Keratinocyte (primary cell): Measurements from ENCODE around the gene GRIN3A. TPM values are rescaled to one million over a fixed set of nuclear protein-coding genes. Genes with fewer than 3 reads are reported as not detected.

ENCODE experiments used
- DNase-seq: peaks from one replicate; pipeline ENCODE4 v3.0.0-alpha.2; 2011; ENCODE audit warnings: low read depth, missing footprints, low spot score
- FAIRE-seq: peaks from 2 replicates; lab custom pipeline; 2011; peaks lifted over from hg19 to GRCh38; lab: Jason Lieb, UNC
- H2AFZ ChIP-seq: 2 replicates; pipeline ENCODE4 v1.6.0; 2012; ENCODE audit warnings: low read length, control low read depth, inconsistent platforms; ENCODE audit not compliant: control insufficient read depth
- H3K27ac ChIP-seq: 2 replicates; pipeline ENCODE4 v1.5.1; 2011; ENCODE audit warnings: low read length; ENCODE audit not compliant: control insufficient read depth, insufficient read depth
- H3K27me3 ChIP-seq: 3 replicates; pipeline ENCODE4 v1.6.0; 2011; ENCODE audit warnings: low read length; ENCODE audit not compliant: control insufficient read depth, insufficient read depth; ENCODE audit errors: extremely low read depth
- H3K36me3 ChIP-seq, 2 experiments: 2 replicates in 1 of 2; 3 replicates in 1 of 2; pipeline ENCODE4 v1.5.1; 2011; ENCODE audit warnings: low read length in 2 of 2, mild to moderate bottlenecking in 1 of 2; ENCODE audit not compliant: control insufficient read depth in 2 of 2, insufficient read depth in 2 of 2; ENCODE audit errors: extremely low read depth in 1 of 2
- H3K4me1 ChIP-seq: 3 replicates; pipeline ENCODE4 v1.5.1; 2011; ENCODE audit warnings: low read length; ENCODE audit not compliant: control insufficient read depth, insufficient read depth; ENCODE audit errors: extremely low read depth
- H3K4me2 ChIP-seq: 3 replicates; pipeline ENCODE4 v1.6.0; 2011; ENCODE audit warnings: low read depth, low read length; ENCODE audit not compliant: control insufficient read depth, insufficient read depth; ENCODE audit errors: extremely low read depth
- H3K4me3 ChIP-seq, 3 experiments: fragments of 200-600 bp in 1 of 3; sonication (generic) in 1 of 3; 2 replicates in 2 of 3; 3 replicates in 1 of 3; pipeline ENCODE4 v1.5.1; 2011 to 2016; ENCODE audit warnings: low read length in 3 of 3, mild to moderate bottlenecking in 3 of 3, control low read depth in 2 of 3, inconsistent platforms in 1 of 3, low read depth in 1 of 3, mixed read lengths in 1 of 3, mixed run types in 1 of 3, moderate library complexity in 1 of 3; ENCODE audit not compliant: control insufficient read depth in 2 of 3, insufficient read depth in 2 of 3; ENCODE audit errors: extremely low read depth in 1 of 3
- H3K79me2 ChIP-seq: 2 replicates; pipeline ENCODE4 v1.6.0; 2012; ENCODE audit warnings: low read length; ENCODE audit not compliant: control insufficient read depth, insufficient read depth
- H3K9ac ChIP-seq: 3 replicates; pipeline ENCODE4 v1.6.0; 2011; ENCODE audit warnings: low read length; ENCODE audit not compliant: control insufficient read depth, insufficient read depth; ENCODE audit errors: extremely low read depth
- H3K9me1 ChIP-seq: 3 replicates; pipeline ENCODE4 v1.6.0; 2011; ENCODE audit warnings: low read length; ENCODE audit not compliant: control insufficient read depth, insufficient read depth; ENCODE audit errors: extremely low read depth
- H3K9me3 ChIP-seq: 2 replicates; pipeline ENCODE4 v1.5.1; 2012; ENCODE audit warnings: low read depth, low read length; ENCODE audit not compliant: control insufficient read depth
- H4K20me1 ChIP-seq: 3 replicates; pipeline ENCODE4 v1.6.0; 2011; ENCODE audit warnings: low read length; ENCODE audit not compliant: control insufficient read depth, insufficient read depth; ENCODE audit errors: extremely low read depth
- EZH2 ChIP-seq: IDR thresholded peaks from one replicate; pipeline ENCODE4 v1.6.1; 2012; ENCODE audit warnings: inconsistent platforms, mild to moderate bottlenecking, low read length, moderate library complexity
- dilution Hi-C: fragments of 300-500 bp; cut with MboI; formaldehyde crosslinking; loops from one replicate; pipeline ENCODE4 v1.7.0; 2020; ENCODE audit warnings: low sequenced_read_pairs; ENCODE audit not compliant: extremely low pct_ligation_motif_present
- polyA minus RNA-seq, 3 experiments: library from RNA; depleted of rRNA, polyadenylated mRNA; stranded (reverse); fragments of >200 nt; gene quantifications; 1 replicate in 1 of 3; 2 replicates in 1 of 3; 3 replicates in 1 of 3; pipeline ENCODE4 v1.2.3, GENCODE V29; 2011
- polyA plus RNA-seq, 5 experiments: library from polyadenylated mRNA; depleted of rRNA in 3 of 5; stranded (reverse) in 3 of 5; stranded (forward) in 1 of 5; unstranded in 1 of 5; fragments of >200 nt; gene quantifications; 1 replicate in 1 of 5; 2 replicates in 3 of 5; 3 replicates in 1 of 5; pipeline versions ENCODE4 v1.2.1 to v1.2.3, GENCODE V29; 2011 to 2012; ENCODE audit warnings: missing spikeins in 2 of 5, low read depth in 1 of 5, low replicate concordance in 1 of 5
- TF ChIP-seq, protein P1 (sequence below), 3 experiments: IDR thresholded peaks in 1 of 3; conservative IDR thresholded peaks in 1 of 3; optimal IDR thresholded peaks in 1 of 3; 2 replicates in 2 of 3; 3 replicates in 1 of 3; pipeline versions ENCODE3 to v1.5.1; 2011; ENCODE audit warnings: low read length in 3 of 3, mild to moderate bottlenecking in 3 of 3, moderate library complexity in 2 of 3, control low read depth in 1 of 3, inconsistent platforms in 1 of 3; ENCODE audit not compliant: insufficient read depth in 2 of 3; ENCODE audit errors: extremely low read depth in 1 of 3

Gene GRIN3A
- polyA plus RNA-seq (not detected in 3 replicates), polyA minus RNA-seq (not detected in 3 replicates)
- not detected for polyA plus RNA-seq (2011; ENCODE audit: low read depth)
- not detected in 2 replicates for polyA plus RNA-seq (2011; cell fraction: cytosol; rRNA removed)
- polyA plus RNA-seq (2011; cell fraction: nucleus; rRNA removed): not detected in 2 replicates
- 0.06 and 0.11 TPM in 2 replicates for polyA plus RNA-seq (2012; ENCODE audit: low replicate concordance)
- polyA minus RNA-seq (2011; cell fraction: cytosol; rRNA and poly(A)+ RNA removed): not detected
- not detected in 2 replicates for polyA minus RNA-seq (2011; cell fraction: nucleus; rRNA and poly(A)+ RNA removed)

- FAIRE-seq (no peak), DNase-seq (no peak)
- H3K4me1 ChIP-seq: no peaks in the 10 kb centered on the region
- no peaks in the 10 kb centered on the region for H3K79me2 ChIP-seq
- H3K9ac ChIP-seq: no peak within 1 kb of the TSS
- H4K20me1 ChIP-seq: no peaks in the 10 kb centered on the region
- dilution Hi-C loops: no loop called here
- no peaks in the 10 kb centered on the region for H3K9me3 ChIP-seq
- TF ChIP-seq EZH2: peak; percentile 2
- TF ChIP-seq, protein P1, sequence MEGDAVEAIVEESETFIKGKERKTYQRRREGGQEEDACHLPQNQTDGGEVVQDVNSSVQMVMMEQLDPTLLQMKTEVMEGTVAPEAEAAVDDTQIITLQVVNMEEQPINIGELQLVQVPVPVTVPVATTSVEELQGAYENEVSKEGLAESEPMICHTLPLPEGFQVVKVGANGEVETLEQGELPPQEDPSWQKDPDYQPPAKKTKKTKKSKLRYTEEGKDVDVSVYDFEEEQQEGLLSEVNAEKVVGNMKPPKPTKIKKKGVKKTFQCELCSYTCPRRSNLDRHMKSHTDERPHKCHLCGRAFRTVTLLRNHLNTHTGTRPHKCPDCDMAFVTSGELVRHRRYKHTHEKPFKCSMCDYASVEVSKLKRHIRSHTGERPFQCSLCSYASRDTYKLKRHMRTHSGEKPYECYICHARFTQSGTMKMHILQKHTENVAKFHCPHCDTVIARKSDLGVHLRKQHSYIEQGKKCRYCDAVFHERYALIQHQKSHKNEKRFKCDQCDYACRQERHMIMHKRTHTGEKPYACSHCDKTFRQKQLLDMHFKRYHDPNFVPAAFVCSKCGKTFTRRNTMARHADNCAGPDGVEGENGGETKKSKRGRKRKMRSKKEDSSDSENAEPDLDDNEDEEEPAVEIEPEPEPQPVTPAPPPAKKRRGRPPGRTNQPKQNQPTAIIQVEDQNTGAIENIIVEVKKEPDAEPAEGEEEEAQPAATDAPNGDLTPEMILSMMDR (optimal IDR thresholded peaks at IDR 0.05 in 1 of 3, IDR thresholded peaks at IDR 0.05 in 1 of 3, conservative IDR thresholded peaks at IDR 0.05 in 1 of 3; ENCODE audit: extremely low read depth in 1 of 3, insufficient read depth in 2 of 3, low read length in 3 of 3): peak in 2 of 3 experiments; percentile 27 to 28
- H3K27ac ChIP-seq: no peak within 1 kb of the TSS
- no peak within 1 kb of the TSS for H3K4me3 ChIP-seq
- H3K27me3 ChIP-seq: peaks cover 33% of the 10 kb centered on the region
- H3K4me2 ChIP-seq: no peak within 1 kb of the TSS
- H2AFZ ChIP-seq: no peak within 1 kb of the TSS
- no peaks in the 10 kb centered on the region for H3K36me3 ChIP-seq
- H3K9me1 ChIP-seq: no peaks in the 10 kb centered on the region
Observed at GRCh38 chr9:101738566-101739183, at the start of gene GRIN3A. Gene GRIN3A, minus strand, starts transcription at chr9:101738647. Its CDS starts 668 bp downstream, at chr9:101737979.

DNA sequence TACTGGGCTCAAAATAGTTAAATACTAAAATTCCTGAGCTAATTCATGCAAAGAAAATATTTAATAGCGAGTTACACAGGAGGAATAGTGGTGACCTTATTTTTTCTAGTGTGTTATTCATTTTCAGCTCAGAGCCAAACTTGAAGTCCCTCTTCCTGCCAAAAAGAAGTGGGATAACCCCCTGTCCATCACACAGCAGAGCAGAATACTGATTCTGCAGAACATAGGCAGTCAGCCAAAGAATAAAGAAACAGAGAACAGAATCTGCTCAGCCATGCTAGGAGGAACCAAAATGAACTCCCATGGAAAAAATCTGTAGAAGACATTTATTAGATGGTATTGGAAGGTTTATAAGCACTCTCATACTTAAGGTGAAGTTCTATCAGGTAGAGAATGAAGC, 49.4 kb upstream of the GRIN3A start:
- no peak overlapping the region for H3K27ac ChIP-seq
- dilution Hi-C loops: no loop called here
- DNase-seq (no peak), FAIRE-seq (no peak)
- no peaks in the 10 kb centered on the region for H3K4me1 ChIP-seq
- H3K9me3 ChIP-seq: no peaks in the 10 kb centered on the region
- TF ChIP-seq, protein P1 (optimal IDR thresholded peaks at IDR 0.05 in 1 of 3, IDR thresholded peaks at IDR 0.05 in 1 of 3, conservative IDR thresholded peaks at IDR 0.05 in 1 of 3; ENCODE audit: extremely low read depth in 1 of 3, insufficient read depth in 2 of 3, low read length in 3 of 3): no peak
- no peak for TF ChIP-seq EZH2
- no peaks in the 10 kb centered on the region for H3K36me3 ChIP-seq
- H4K20me1 ChIP-seq: no peaks in the 10 kb centered on the region
- H3K4me3 ChIP-seq: no peak overlapping the region
- H2AFZ ChIP-seq: no peak overlapping the region
- no peaks in the 10 kb centered on the region for H3K27me3 ChIP-seq
- no peak overlapping the region for H3K9ac ChIP-seq
- no peaks in the 10 kb centered on the region for H3K9me1 ChIP-seq
- H3K79me2 ChIP-seq: no peaks in the 10 kb centered on the region
- no peak overlapping the region for H3K4me2 ChIP-seq
